Mesenteric fat pad (tissue), 1 donor: ENCODE data around the gene SRM. TPM values are rescaled to one million over a fixed set of nuclear protein-coding genes. Genes with fewer than 3 reads are reported as not detected.
"Not testable (repeated sequence)": the region's sequence is repeated elsewhere in the genome, so short reads cannot be mapped to it uniquely, and the experiment has no call there.

Source experiments
- DNase-seq: peaks from one replicate; pipeline ENCODE4 v3.0.0-alpha.2; 2020; ENCODE audit warnings: low spot score
- total RNA-seq: library from RNA; stranded (reverse); fragmentation: NEBNext Ultra II Directional; extraction: Animal tissue kit (Norgen Biotek cat#: 25700); gene quantifications from one replicate; pipeline ENCODE4 v1.2.1, GENCODE V29; 2021
- donor health status: DM: yes; HTN: yes; CAD: no.

SRM gene
- total RNA-seq, 1 donor from 2014 or later = 103 TPM

DNA sequence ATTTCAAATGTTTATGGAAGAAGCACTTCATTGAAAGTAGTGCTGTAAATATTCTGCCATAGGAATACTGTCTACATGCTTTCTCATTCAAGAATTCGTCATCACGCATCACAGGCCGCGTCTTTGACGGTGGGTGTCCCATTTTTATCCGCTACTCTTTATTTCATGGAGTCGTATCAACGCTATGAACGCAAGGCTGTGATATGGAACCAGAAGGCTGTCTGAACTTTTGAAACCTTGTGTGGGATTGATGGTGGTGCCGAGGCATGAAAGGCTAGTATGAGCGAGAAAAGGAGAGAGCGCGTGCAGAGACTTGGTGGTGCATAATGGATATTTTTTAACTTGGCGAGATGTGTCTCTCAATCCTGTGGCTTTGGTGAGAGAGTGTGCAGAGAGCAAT, 36.6 kb downstream of the SRM start:
- DNase-seq = no peak

- DNase-seq = no peak
Observed at GRCh38 chr1:11019971-11020370, 39.8 kb downstream of the SRM start.

- DNase-seq = not testable (repeated sequence)
Observed at GRCh38 chr1:11019358-11019757, 40.5 kb downstream of the SRM start.

- DNase-seq = no peak
Observed at GRCh38 chr1:11013160-11013531, 46.7 kb downstream of the SRM start.

GRCh38 chr1:11012260-11013159, 47.3 kb downstream of the SRM start, which contains the start of gene TARDBP:
Gene TARDBP (plus strand): TSS chr1:11012654. CDS start chr1:11013728, 1,074 bp downstream.
- peak; percentile 96 for DNase-seq

Other genes with a start within 250 kb of the SRM start
- 128 TPM for gene TARDBP, start 47.4 kb downstream of the SRM start, total RNA-seq
- not detected for gene MASP2, start 12.8 kb downstream of the SRM start, total RNA-seq
- gene EXOSC10, start 39.9 kb upstream of the SRM start, total RNA-seq = 46.8 TPM
- 0.42 TPM for gene ANGPTL7, start 129.3 kb upstream of the SRM start, total RNA-seq
- gene MTOR, start 202.5 kb upstream of the SRM start, total RNA-seq = 35.1 TPM
- 13.5 TPM for gene UBIAD1, start 213.2 kb upstream of the SRM start, total RNA-seq